Psoas muscle (tissue), 8 donors: ENCODE measurements around the gene PTGDS. TPM values are rescaled to one million over a fixed set of nuclear protein-coding genes. Genes with fewer than 3 reads are reported as not detected.

Experiments used
- ATAC-seq, 4 donors: fragments of 200-7000 bp; cut with Tn5 transposase; one replicate each; pipeline ENCODE4 v1.9.1; 2020; ENCODE audit warnings: moderate library complexity in 3 of 4, mild to moderate bottlenecking in 2 of 4
- DNase-seq, 2 donors: peaks; one replicate each; pipeline ENCODE4 v3.0.0-alpha.2; 2020
- H3K27ac ChIP-seq: fragments of 200-600 bp; one replicate; pipeline ENCODE4 v1.8.0; 2022
- H3K27me3 ChIP-seq, 3 donors: fragments of 200-600 bp in 1 of 3; one replicate each; pipeline versions ENCODE4 v1.6.1 to v1.8.0; 2013 to 2022; ENCODE audit warnings: low read length in 2 of 3, mild to moderate bottlenecking in 2 of 3, moderate library complexity in 1 of 3; ENCODE audit not compliant: insufficient read depth in 3 of 3
- H3K36me3 ChIP-seq, 2 donors: fragments of 200-600 bp in 1 of 2; one replicate each; pipeline versions ENCODE4 v1.6.1 to v1.8.0; 2013 to 2022; ENCODE audit warnings: low read depth in 1 of 2, mild to moderate bottlenecking in 1 of 2, moderate library complexity in 1 of 2; ENCODE audit not compliant: insufficient read depth in 1 of 2
- H3K4me1 ChIP-seq: fragments of 200-600 bp; one replicate; pipeline ENCODE4 v1.8.0; 2022
- H3K4me3 ChIP-seq: fragments of 200-600 bp; one replicate; pipeline ENCODE4 v1.8.0; 2022; ENCODE audit warnings: mild to moderate bottlenecking
- H3K9me3 ChIP-seq: fragments of 200-600 bp; one replicate; pipeline ENCODE4 v1.8.0; 2022
- CTCF ChIP-seq: fragments of 200-600 bp; IDR thresholded peaks from one replicate; pipeline ENCODE4 v1.8.0; 2022; ENCODE audit warnings: antibody characterized with exemption
- WGBS, 3 donors: extraction: QIAGEN DNeasy Blood & Tissue Kit; methylation state at CpG; one replicate each; pipeline versions ENCODE4 v1.1.6 to v1.1.7; 2013; 5-methylcytosine and 5-hydroxymethylcytosine counted together
- intact Hi-C, 2 donors: fragments of 100-400 bp; cut with DNase I; formaldehyde crosslinking; loops; one replicate each; pipeline versions ENCODE4 v1.11.0 to v1.14.2; 2022
- polyA plus RNA-seq, 3 donors: library from polyadenylated mRNA; stranded (reverse); fragments of 200-250 nt; gene quantifications; one replicate each; pipeline ENCODE4 v1.2.3, GENCODE V29; 2013
- total RNA-seq, 4 donors: library from RNA; stranded (reverse); fragmentation: NEBNext Ultra II Directional in 2 of 4; extraction: Animal tissue kit (Norgen Biotek cat#: 25700) in 2 of 4; gene quantifications; one replicate each; pipeline versions ENCODE4 v1.2.1 to v1.2.4, GENCODE V29; 2021 to 2023
- donor health status: healthy with polysubstance abuse.
- donor health status: DM: no; HTN: no; CAD: no; lungs with moderate emphysema.
- donor health status: Bipolar disorder and iron deficiency.
- donor health status: healthy.
- donor health status: DM: yes; HTN: yes; CAD: no.
- donor health status: DM: no; HTN: no; CAD: no.
- donor health status: DM: no; HTN: no; CAD: no.
- donor health status: DM: yes; HTN: yes; CAD: no.

The PTGDS gene
- total and polyA plus RNA-seq, 7 donors: 23.3 to 130 (median 37.9) TPM

GRCh38 chr9:137007816-137008270 is 30.5 kb downstream of the PTGDS start:
- H3K36me3 ChIP-seq: peaks cover 0 to 28% of the 10 kb centered on the region in 2 donors
- no peak for DNase-seq

GRCh38 chr9:137008312-137008711 is 31.0 kb downstream of the PTGDS start:
- 76 to 86% (median 82%) methylated on average over 19 to 22 of the region's 22 CpGs for WGBS, 3 donors
- ATAC-seq (no peak), DNase-seq (no peak)
- intact Hi-C loops: no loop called here
- no peak overlapping the region for H3K4me3 ChIP-seq
- H3K9me3 ChIP-seq: no peaks in the 10 kb centered on the region
- no peaks in the 10 kb centered on the region for H3K4me1 ChIP-seq
- TF ChIP-seq CTCF: no peak
- peaks cover 0 to 28% of the 10 kb centered on the region in 2 donors for H3K36me3 ChIP-seq
- H3K27me3 ChIP-seq: no peaks in the 10 kb centered on the region
- H3K27ac ChIP-seq: no peak overlapping the region

More at GRCh38 chr9:137007816-137008270, 30.5 kb downstream of the PTGDS start:
- 71 to 82% (median 75%) methylated on average over 12 to 13 of the region's 13 CpGs for WGBS, 3 donors
- no peaks in the 10 kb centered on the region for H3K9me3 ChIP-seq
- ATAC-seq: no peak
- intact Hi-C loops: no loop called here
- H3K4me3 ChIP-seq: no peak overlapping the region
- no peak for TF ChIP-seq CTCF
- H3K27ac ChIP-seq: no peak overlapping the region
- no peaks in the 10 kb centered on the region for H3K4me1 ChIP-seq
- no peaks in the 10 kb centered on the region for H3K27me3 ChIP-seq

- H3K9me3 ChIP-seq: no peaks in the 10 kb centered on the region
- peaks cover 0 to 36% of the 10 kb centered on the region in 2 donors for H3K36me3 ChIP-seq
- DNase-seq (no peak), ATAC-seq (no peak)
- TF ChIP-seq CTCF: no peak
- H3K27ac ChIP-seq: no peak overlapping the region
- intact Hi-C loops: no loop called here
- WGBS, 3 donors: 90 to 96% (median 95%) methylated on average over 14 to 18 of the region's 18 CpGs
- H3K4me1 ChIP-seq: no peaks in the 10 kb centered on the region
- H3K4me3 ChIP-seq: no peak overlapping the region
- no peaks in the 10 kb centered on the region for H3K27me3 ChIP-seq
These were observed 31.9 kb downstream of the PTGDS start for GRCh38 chr9:137009217-137009616.

GRCh38 chr9:137009938-137010732 is 32.8 kb downstream of the PTGDS start:
- no peak for ATAC-seq
- H3K27ac ChIP-seq: no peak overlapping the region
- intact Hi-C loops: no loop called here
- H3K36me3 ChIP-seq: peaks cover 0 to 46% of the 10 kb centered on the region in 2 donors
- no peak for TF ChIP-seq CTCF
- no peaks in the 10 kb centered on the region for H3K9me3 ChIP-seq
- 93 to 95% (median 94%) methylated on average over 47 to 49 of the region's 49 CpGs for WGBS, 3 donors
- H3K27me3 ChIP-seq: no peaks in the 10 kb centered on the region
- no peak for DNase-seq
- H3K4me3 ChIP-seq: no peak overlapping the region
- H3K4me1 ChIP-seq: no peaks in the 10 kb centered on the region
